IMR-90 (cell line): ENCODE data around the gene RPL36. TPM values are rescaled to one million over a fixed set of nuclear protein-coding genes. Genes with fewer than 3 reads are reported as not detected.

Experiments used
- ATAC-seq: fragments of 200-7000 bp; cut with Tn5 transposase; 2 replicates; pipeline ENCODE4 v1.9.1; 2020; ENCODE audit warnings: low read depth, mild to moderate bottlenecking, moderate library complexity
- BruUV-seq: library from RNA; stranded (reverse); fragments of 400-500 nt; replicated peaks from 2 replicates; lab custom pipeline; 2021; lab: Mats Ljungman, UMichigan
- CTCF ChIA-PET: fragments of 300-600 bp; formaldehyde crosslinking; extraction: SDS; loops from one replicate; lab custom pipeline; 2021; ENCODE audit warnings: antibody characterized with exemption; lab: Yijun Ruan, JAX
- POLR2A ChIA-PET: fragments of 300-600 bp; sonication (Branson Sonifier 250); formaldehyde crosslinking; loops from one replicate; lab custom pipeline; 2022; ENCODE audit warnings: antibody characterized with exemption; ENCODE audit not compliant: unreplicated experiment; lab: Charles Lee
- DNase-seq: peaks from one replicate; pipeline ENCODE4 v3.0.0; 2013
- H2AFZ ChIP-seq: replicated peaks from 2 replicates; pipeline ENCODE3; 2013; ENCODE audit warnings: low read length, mild to moderate bottlenecking; ENCODE audit not compliant: poor library complexity
- H2AK5ac ChIP-seq: 2 replicates; pipeline ENCODE4 v1.6.1; 2013; ENCODE audit warnings: low read depth, low read length, inconsistent platforms
- H2AK9ac ChIP-seq: replicated peaks from 2 replicates; pipeline ENCODE3; 2013; ENCODE audit warnings: mild to moderate bottlenecking, low read depth, low read length, moderate library complexity; ENCODE audit not compliant: poor library complexity
- H2BK120ac ChIP-seq: 2 replicates; pipeline ENCODE4 v1.6.1; 2013; ENCODE audit warnings: low read depth, low read length, inconsistent platforms
- H2BK15ac ChIP-seq: 3 replicates; pipeline ENCODE4 v1.6.1; 2013; ENCODE audit warnings: low read depth, low read length, inconsistent platforms
- H2BK20ac ChIP-seq: 2 replicates; pipeline ENCODE4 v1.6.1; 2013; ENCODE audit warnings: low read depth, mild to moderate bottlenecking, inconsistent platforms, low read length, moderate library complexity
- H2BK5ac ChIP-seq: 2 replicates; pipeline ENCODE4 v1.6.1; 2013; ENCODE audit warnings: mild to moderate bottlenecking, low read depth, low read length, inconsistent platforms; ENCODE audit not compliant: poor library complexity, severe bottlenecking
- H3K14ac ChIP-seq: replicated peaks from 2 replicates; pipeline ENCODE4 v1.6.1; 2013; ENCODE audit warnings: low read depth, low read length, inconsistent platforms
- H3K18ac ChIP-seq: 2 replicates; pipeline ENCODE4 v1.6.1; 2013; ENCODE audit warnings: low read depth, low read length, control low read depth
- H3K23ac ChIP-seq: 2 replicates; pipeline ENCODE4 v1.6.1; 2013; ENCODE audit warnings: low read depth, low read length, inconsistent platforms
- H3K27ac ChIP-seq: 2 replicates; pipeline ENCODE4 v1.5.1; 2013; ENCODE audit warnings: mild to moderate bottlenecking, control low read depth, low read length; ENCODE audit not compliant: insufficient read depth
- H3K27me3 ChIP-seq: 2 replicates; pipeline ENCODE4 v1.6.1; 2013; ENCODE audit warnings: low read length; ENCODE audit not compliant: control insufficient read depth, insufficient read depth
- H3K36me3 ChIP-seq: 2 replicates; pipeline ENCODE4 v1.6.1; 2013; ENCODE audit warnings: low read length, mixed read lengths; ENCODE audit not compliant: control insufficient read depth, insufficient read depth
- H3K4ac ChIP-seq: 2 replicates; pipeline ENCODE4 v1.6.1; 2013; ENCODE audit warnings: low read depth, low read length, inconsistent platforms
- H3K4me1 ChIP-seq: 2 replicates; pipeline ENCODE4 v1.6.1; 2013; ENCODE audit warnings: low read length, mixed read lengths; ENCODE audit not compliant: control insufficient read depth, insufficient read depth
- H3K4me2 ChIP-seq: 2 replicates; pipeline ENCODE4 v1.6.1; 2013; ENCODE audit warnings: low read depth, mild to moderate bottlenecking, control low read depth, low read length, moderate library complexity
- H3K4me3 ChIP-seq: 2 replicates; pipeline ENCODE4 v1.5.1; 2013; ENCODE audit warnings: low read depth, mild to moderate bottlenecking, control low read depth, low read length, moderate library complexity; ENCODE audit not compliant: insufficient read depth
- H3K56ac ChIP-seq: 2 replicates; pipeline ENCODE4 v1.6.1; 2013; ENCODE audit warnings: low read length, inconsistent platforms; ENCODE audit not compliant: insufficient read depth; ENCODE audit errors: extremely low read depth
- H3K79me1 ChIP-seq, 2 experiments: 2 replicates each; pipeline ENCODE4 v1.6.1; 2013; ENCODE audit warnings: low read length in 2 of 2, inconsistent platforms in 1 of 2, low read depth in 1 of 2
- H3K9ac ChIP-seq: 2 replicates; pipeline ENCODE4 v1.6.1; 2013; ENCODE audit warnings: low read depth, low read length, control low read depth
- H3K9me1 ChIP-seq: 2 replicates; pipeline ENCODE4 v1.6.1; 2013; ENCODE audit warnings: low read length, inconsistent platforms; ENCODE audit not compliant: insufficient read depth
- H3K9me3 ChIP-seq: 2 replicates; pipeline ENCODE4 v1.6.1; 2013; ENCODE audit warnings: low read length; ENCODE audit not compliant: control insufficient read depth, insufficient read depth
- H4K20me1 ChIP-seq: 2 replicates; pipeline ENCODE4 v1.6.1; 2013; ENCODE audit warnings: low read length, inconsistent platforms; ENCODE audit not compliant: insufficient read depth
- H4K5ac ChIP-seq: 2 replicates; pipeline ENCODE4 v1.6.1; 2013; ENCODE audit warnings: mild to moderate bottlenecking, low read depth, low read length, control low read depth
- H4K8ac ChIP-seq, 2 experiments: 2 replicates each; pipeline ENCODE4 v1.6.1; 2013; ENCODE audit warnings: low read depth in 2 of 2, low read length in 2 of 2, control low read depth in 1 of 2, inconsistent platforms in 1 of 2
- H4K91ac ChIP-seq: 2 replicates; pipeline ENCODE4 v1.6.1; 2013; ENCODE audit warnings: low read depth, low read length, inconsistent platforms; ENCODE audit not compliant: insufficient read depth
- CHD1 ChIP-seq: IDR thresholded peaks from 2 replicates; pipeline ENCODE4 v1.6.1; 2012; ENCODE audit warnings: low read depth, low read length, improper control_type of control experiment
- FOS ChIP-seq: fragments of 150-350 bp; IDR thresholded peaks from 2 replicates; pipeline ENCODE4 v1.6.1; 2016; ENCODE audit warnings: low read depth, low read length
- MAFK ChIP-seq: IDR thresholded peaks from 2 replicates; pipeline ENCODE4 v1.6.1; 2012; ENCODE audit warnings: low read depth, low read length, improper control_type of control experiment
- MAZ ChIP-seq: IDR thresholded peaks from 2 replicates; pipeline ENCODE4 v1.6.1; 2012; ENCODE audit warnings: low read depth, mild to moderate bottlenecking, low read length, improper control_type of control experiment, moderate library complexity, borderline replicate concordance
- RAD21 ChIP-seq: IDR thresholded peaks from 2 replicates; pipeline ENCODE4 v1.6.1; 2012; ENCODE audit warnings: low read length, improper control_type of control experiment
- RCOR1 ChIP-seq: IDR thresholded peaks from 2 replicates; pipeline ENCODE4 v1.6.1; 2012; ENCODE audit warnings: mild to moderate bottlenecking, low read length, improper control_type of control experiment; ENCODE audit not compliant: insufficient replicate concordance
- SMC3 ChIP-seq: fragments of 150-350 bp; IDR thresholded peaks from 2 replicates; pipeline ENCODE4 v1.6.1; 2016; ENCODE audit warnings: low read depth, mild to moderate bottlenecking, antibody characterized with exemption, low read length, moderate library complexity
- WGBS, 2 experiments: methylation state at CpG; one replicate each; pipeline versions ENCODE4 v1.1.5 to v1.1.7; 2013; ENCODE audit warnings: missing lambda C conversion rate in 2 of 2; ENCODE audit not compliant: insufficient read length in 1 of 2; ENCODE audit errors: extremely low coverage in 2 of 2; 5-methylcytosine and 5-hydroxymethylcytosine counted together
- dilution Hi-C: fragments of 300-500 bp; cut with HindIII; formaldehyde crosslinking; loops from one replicate; pipeline ENCODE4 v1.14.3; 2018; ENCODE audit warnings: low sequenced_read_pairs; ENCODE audit not compliant: unreplicated experiment
- in situ Hi-C: fragments of 300-500 bp; cut with MboI; formaldehyde crosslinking; loops from 3 replicates; pipeline ENCODE4 v1.14.3; 2019; ENCODE audit warnings: low sequenced_read_pairs, inconsistent platforms, mixed read lengths
- intact Hi-C: fragments of 100-400 bp; cut with micrococcal nuclease; formaldehyde crosslinking; loops from 2 replicates; pipeline ENCODE4 v1.10.0; 2022
- polyA plus RNA-seq, 3 experiments: library from polyadenylated mRNA; depleted of rRNA; stranded (reverse); fragments of >200 nt; gene quantifications; 2 replicates each; pipeline ENCODE4 v1.2.3, GENCODE V29; 2012; ENCODE audit warnings: low replicate concordance in 1 of 3
- total RNA-seq: library from RNA; depleted of rRNA; stranded (reverse); fragments of >200 nt; gene quantifications from 2 replicates; pipeline ENCODE4 v1.2.3, GENCODE V29; 2012

The RPL36 gene
- total and polyA plus RNA-seq, 2 of the 4 experiments (the other 2 are of a cell fraction): 232 to 757 TPM

GRCh38 chr19:5648464-5648863 is 41.6 kb upstream of the RPL36 start:
- no peak overlapping the region for H4K8ac ChIP-seq
- H2BK20ac ChIP-seq: no peak overlapping the region
- H2BK5ac ChIP-seq: no peak overlapping the region
- H4K91ac ChIP-seq: no peak overlapping the region
- no peak for TF ChIP-seq RCOR1
- TF ChIP-seq CHD1: no peak
- no peak for TF ChIP-seq RAD21
- TF ChIP-seq SMC3: no peak
- no peak for TF ChIP-seq FOS
- no peak for TF ChIP-seq MAFK
- no peak for TF ChIP-seq MAZ
- H3K27me3 ChIP-seq: no peaks in the 10 kb centered on the region
- H3K4me3 ChIP-seq: no peak overlapping the region
- H3K14ac ChIP-seq: no peak overlapping the region
- H3K18ac ChIP-seq: no peak overlapping the region
- no peak overlapping the region for H2BK15ac ChIP-seq
- H3K4me2 ChIP-seq: no peak overlapping the region
- intact Hi-C loops: no loop called here
- H2AK9ac ChIP-seq: no peak overlapping the region
- ChIA-PET CTCF (no interaction called here), POLR2A (no interaction called here)
- H3K23ac ChIP-seq: no peak overlapping the region
- no peaks in the 10 kb centered on the region for H3K9me3 ChIP-seq
- no peak overlapping the region for H3K27ac ChIP-seq
- peaks cover 40 to 69% of the 10 kb centered on the region in 2 experiments for H3K79me1 ChIP-seq
- peaks cover 63% of the 10 kb centered on the region for H3K36me3 ChIP-seq
- H3K9ac ChIP-seq: no peak overlapping the region
- no peak overlapping the region for H2BK120ac ChIP-seq
- in situ Hi-C loops: no loop called here
- H3K4ac ChIP-seq: no peak overlapping the region
- H2AK5ac ChIP-seq: no peak overlapping the region
- peaks cover 32% of the 10 kb centered on the region for H4K20me1 ChIP-seq
- peaks cover 13% of the 10 kb centered on the region; the same call in 1 of the 2 replicates for H3K9me1 ChIP-seq
- no peak overlapping the region for H2AFZ ChIP-seq
- no TSS peak for BruUV-seq
- ATAC-seq (no peak), DNase-seq (no peak)
- H3K4me1 ChIP-seq: no peaks in the 10 kb centered on the region
- dilution Hi-C loops: no loop called here
- no peak overlapping the region for H4K5ac ChIP-seq
- 92% methylated on average over 2 of the region's 11 CpGs; no CpG with 5 or more reads in 1 of the 2 experiments for WGBS, 2 experiments
- H3K56ac ChIP-seq: no peak overlapping the region
